Tibial artery (tissue), 4 donors: ENCODE measurements around the gene NFATC1.

Experiments
- DNase-seq, 2 donors: peaks; one replicate each; pipeline ENCODE4 v3.0.0-alpha.2; 2019
- H3K27ac ChIP-seq, 2 donors: fragments of 200-600 bp; sonication (generic) in 1 of 2; 1 replicate in 1 of 2; 2 replicates in 1 of 2; pipeline ENCODE4 v1.5.1; 2018 to 2019; ENCODE audit warnings: mild to moderate bottlenecking in 1 of 2
- H3K27me3 ChIP-seq, 2 donors: fragments of 200-600 bp; sonication (generic) in 1 of 2; one replicate each; pipeline versions ENCODE4 v1.5.1 to v1.6.0; 2016 to 2019
- H3K36me3 ChIP-seq, 3 donors: fragments of 200-600 bp; sonication (generic) in 2 of 3; one replicate each; pipeline ENCODE4 v1.5.1; 2016 to 2019; ENCODE audit warnings: mild to moderate bottlenecking in 2 of 3
- H3K4me1 ChIP-seq, 4 donors: fragments of 200-600 bp; sonication (generic) in 2 of 4; 1 replicate in 3 of 4; 2 replicates in 1 of 4; pipeline ENCODE4 v1.5.1; 2016 to 2019
- H3K4me3 ChIP-seq, 2 donors: fragments of 200-600 bp; sonication (generic) in 1 of 2; 1 replicate in 1 of 2; 2 replicates in 1 of 2; pipeline ENCODE4 v1.5.1; 2018 to 2019; ENCODE audit warnings: mild to moderate bottlenecking in 2 of 2
- H3K9me3 ChIP-seq, 3 donors: fragments of 200-600 bp; sonication (generic) in 1 of 3; one replicate each; pipeline ENCODE4 v1.5.1; 2016 to 2019
- CTCF ChIP-seq, 2 experiments: fragments of 200-600 bp in 1 of 2; fragments of 450-650 bp in 1 of 2; IDR thresholded peaks; one replicate each; pipeline ENCODE4 v1.5.1; 2017 to 2019; ENCODE audit warnings: antibody characterized with exemption in 2 of 2, mild to moderate bottlenecking in 1 of 2, moderate library complexity in 1 of 2
- intact Hi-C: fragments of 100-400 bp; cut with DNase I; formaldehyde crosslinking; loops from one replicate; pipeline ENCODE4 v1.15.0; 2023; ENCODE audit warnings: low total_unique reads

The NFATC1 gene

GRCh38 chr18:79575891-79576685 is 180.4 kb downstream of the NFATC1 start:
- H3K27me3 ChIP-seq: no peaks in the 10 kb centered on the region
- H3K9me3 ChIP-seq: peaks cover 9 to 20% (median 11%) of the 10 kb centered on the region in 3 donors
- peaks cover 0 to 22% (median 21%) of the 10 kb centered on the region in 4 donors for H3K4me1 ChIP-seq
- no peaks in the 10 kb centered on the region for H3K36me3 ChIP-seq
- TF ChIP-seq CTCF (IDR thresholded peaks at IDR 0.05): no peak
- peak overlapping the region in 1 of 2 donors; percentile 3 for H3K27ac ChIP-seq
- peak in 1 of 2 donors; percentile 56 for DNase-seq
- intact Hi-C loops: no loop called here
- no peak overlapping the region for H3K4me3 ChIP-seq

- Histone ChIP-seq H3K27ac (peak overlapping the region in 1 of 2 donors; percentile 3), H3K4me1 (peaks cover 0 to 22% (median 21%) of the 10 kb centered on the region in 4 donors), H3K4me3 (no peak overlapping the region), H3K9me3 (peaks cover 9 to 20% (median 11%) of the 10 kb centered on the region in 3 donors), H3K27me3 (no peaks in the 10 kb centered on the region), H3K36me3 (no peaks in the 10 kb centered on the region)
- intact Hi-C loops: no loop called here
- peak in 1 of 2 donors; percentile 70 for DNase-seq
- TF ChIP-seq CTCF (IDR thresholded peaks at IDR 0.05): no peak
Observed at GRCh38 chr18:79576686-79577351, 181.1 kb downstream of the NFATC1 start.

- no peak overlapping the region for H3K4me3 ChIP-seq
- intact Hi-C loops: no loop called here
- TF ChIP-seq CTCF (IDR thresholded peaks at IDR 0.05): no peak
- peak in 1 of 2 donors; percentile 63 for DNase-seq
- H3K27ac ChIP-seq: peak overlapping the region in 1 of 2 donors; percentile 3
- no peaks in the 10 kb centered on the region for H3K27me3 ChIP-seq
- H3K36me3 ChIP-seq: no peaks in the 10 kb centered on the region
- peaks cover 0 to 22% (median 21%) of the 10 kb centered on the region in 4 donors for H3K4me1 ChIP-seq
- peaks cover 7 to 15% (median 9%) of the 10 kb centered on the region in 3 donors for H3K9me3 ChIP-seq
Observed at GRCh38 chr18:79577451-79578395, 182.0 kb downstream of the NFATC1 start.

GRCh38 chr18:79578396-79579260 is 182.9 kb downstream of the NFATC1 start:
- no peak overlapping the region for H3K27ac ChIP-seq
- no peaks in the 10 kb centered on the region for H3K36me3 ChIP-seq
- H3K27me3 ChIP-seq: no peaks in the 10 kb centered on the region
- TF ChIP-seq CTCF (IDR thresholded peaks at IDR 0.05): no peak
- peaks cover 0 to 22% (median 21%) of the 10 kb centered on the region in 4 donors for H3K4me1 ChIP-seq
- DNase-seq: peak in 1 of 2 donors; percentile 61
- no peak overlapping the region for H3K4me3 ChIP-seq
- intact Hi-C loops: no loop called here
- H3K9me3 ChIP-seq: peaks cover 0 to 6% (median 0%) of the 10 kb centered on the region in 3 donors
